Right atrium auricular region (tissue), 2 donors: Measurements from ENCODE around the gene FGF14. TPM values are rescaled to one million over a fixed set of nuclear protein-coding genes. Genes with fewer than 3 reads are reported as not detected.

Experiments
- DNase-seq: peaks from one replicate; pipeline ENCODE4 v3.0.0-alpha.2; 2019; ENCODE audit warnings: low spot score
- H3K27ac ChIP-seq, 2 donors: fragments of 200-600 bp; sonication (generic); 1 replicate in 1 of 2; 2 replicates in 1 of 2; pipeline ENCODE4 v1.5.1; 2016 to 2019
- H3K27me3 ChIP-seq, 2 donors: fragments of 200-600 bp; sonication (generic); one replicate each; pipeline versions ENCODE4 v1.5.1 to v1.6.0; 2017 to 2019
- H3K36me3 ChIP-seq: fragments of 200-600 bp; sonication (generic); one replicate; pipeline ENCODE4 v1.5.1; 2016
- H3K4me1 ChIP-seq, 2 donors: fragments of 200-600 bp; sonication (generic); one replicate each; pipeline versions ENCODE4 v1.5.1 to v1.6.0; 2017 to 2019
- H3K4me3 ChIP-seq, 2 donors: fragments of 200-600 bp; sonication (generic); 1 replicate in 1 of 2; 2 replicates in 1 of 2; pipeline ENCODE4 v1.5.1; 2017 to 2019; ENCODE audit warnings: mild to moderate bottlenecking in 1 of 2, moderate library complexity in 1 of 2
- H3K9me3 ChIP-seq, 2 donors: fragments of 200-600 bp; sonication (generic); one replicate each; pipeline ENCODE4 v1.5.1; 2019
- total RNA-seq, 2 donors: library from RNA; depleted of rRNA; stranded (reverse); fragments of >200 nt; gene quantifications; one replicate each; pipeline ENCODE4 v1.1.0, GENCODE V29; 2016
- TF ChIP-seq, protein P1 (sequence below), 2 donors: fragments of 200-600 bp; sonication (generic); IDR thresholded peaks; one replicate each; pipeline ENCODE4 v1.5.1; 2019; ENCODE audit warnings: antibody characterized with exemption in 2 of 2

Gene FGF14
- total RNA-seq, 2 donors from 2014 or later, result 1.3 to 1.7 TPM

DNA sequence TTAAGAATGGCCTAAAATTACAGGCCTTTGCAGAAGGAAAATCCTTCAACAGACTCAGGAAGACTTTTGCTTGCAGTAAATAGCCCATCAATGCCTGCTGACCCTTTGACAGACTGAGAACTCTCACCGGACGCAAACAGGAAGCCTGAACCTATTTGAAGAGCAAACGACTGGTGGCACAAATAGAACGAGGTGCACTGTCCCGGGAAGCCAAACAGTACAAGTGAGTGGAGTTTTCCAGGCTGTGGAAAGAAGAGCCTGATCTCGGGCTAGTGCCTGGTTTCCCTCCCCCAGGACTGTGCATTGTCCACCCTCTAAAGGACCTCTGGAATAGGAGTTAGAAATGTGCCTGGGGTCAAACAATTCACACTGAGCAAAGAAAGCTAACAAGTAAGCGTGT lies 165.5 kb downstream of the FGF14 start:
- Histone ChIP-seq H3K27me3 (no peaks in the 10 kb centered on the region), H3K9me3 (no peaks in the 10 kb centered on the region), H3K4me1 (no peaks in the 10 kb centered on the region), H3K27ac (no peak overlapping the region), H3K36me3 (no peaks in the 10 kb centered on the region), H3K4me3 (no peak overlapping the region)
- TF ChIP-seq, protein P1, sequence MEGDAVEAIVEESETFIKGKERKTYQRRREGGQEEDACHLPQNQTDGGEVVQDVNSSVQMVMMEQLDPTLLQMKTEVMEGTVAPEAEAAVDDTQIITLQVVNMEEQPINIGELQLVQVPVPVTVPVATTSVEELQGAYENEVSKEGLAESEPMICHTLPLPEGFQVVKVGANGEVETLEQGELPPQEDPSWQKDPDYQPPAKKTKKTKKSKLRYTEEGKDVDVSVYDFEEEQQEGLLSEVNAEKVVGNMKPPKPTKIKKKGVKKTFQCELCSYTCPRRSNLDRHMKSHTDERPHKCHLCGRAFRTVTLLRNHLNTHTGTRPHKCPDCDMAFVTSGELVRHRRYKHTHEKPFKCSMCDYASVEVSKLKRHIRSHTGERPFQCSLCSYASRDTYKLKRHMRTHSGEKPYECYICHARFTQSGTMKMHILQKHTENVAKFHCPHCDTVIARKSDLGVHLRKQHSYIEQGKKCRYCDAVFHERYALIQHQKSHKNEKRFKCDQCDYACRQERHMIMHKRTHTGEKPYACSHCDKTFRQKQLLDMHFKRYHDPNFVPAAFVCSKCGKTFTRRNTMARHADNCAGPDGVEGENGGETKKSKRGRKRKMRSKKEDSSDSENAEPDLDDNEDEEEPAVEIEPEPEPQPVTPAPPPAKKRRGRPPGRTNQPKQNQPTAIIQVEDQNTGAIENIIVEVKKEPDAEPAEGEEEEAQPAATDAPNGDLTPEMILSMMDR (IDR thresholded peaks at IDR 0.05), result no peak
- no peak for DNase-seq

DNA sequence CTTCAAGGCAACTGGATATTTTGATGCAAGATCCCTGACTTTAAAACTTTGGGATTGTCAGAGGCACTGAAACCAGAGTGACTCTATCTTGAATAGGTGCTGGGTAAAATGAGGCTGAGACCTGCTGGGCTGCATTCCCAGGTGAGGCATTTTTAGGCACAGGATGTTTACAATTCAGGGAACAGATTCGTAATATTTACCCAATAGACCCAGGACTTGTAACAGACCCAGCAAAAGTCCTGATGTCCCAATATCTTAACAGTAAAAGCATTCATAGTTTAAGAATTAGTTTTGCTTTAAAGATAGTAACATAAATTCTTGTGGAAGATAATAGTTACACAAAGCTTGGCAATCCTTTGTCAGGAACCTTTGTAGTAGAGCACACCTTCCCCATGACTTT lies 166.2 kb downstream of the FGF14 start:
- no peak overlapping the region for H3K4me3 ChIP-seq
- H3K27me3 ChIP-seq, result no peaks in the 10 kb centered on the region
- TF ChIP-seq, protein P1 (IDR thresholded peaks at IDR 0.05), result no peak
- no peak overlapping the region for H3K27ac ChIP-seq
- no peaks in the 10 kb centered on the region for H3K36me3 ChIP-seq
- no peaks in the 10 kb centered on the region for H3K9me3 ChIP-seq
- H3K4me1 ChIP-seq, result no peaks in the 10 kb centered on the region
- no peak for DNase-seq

DNA sequence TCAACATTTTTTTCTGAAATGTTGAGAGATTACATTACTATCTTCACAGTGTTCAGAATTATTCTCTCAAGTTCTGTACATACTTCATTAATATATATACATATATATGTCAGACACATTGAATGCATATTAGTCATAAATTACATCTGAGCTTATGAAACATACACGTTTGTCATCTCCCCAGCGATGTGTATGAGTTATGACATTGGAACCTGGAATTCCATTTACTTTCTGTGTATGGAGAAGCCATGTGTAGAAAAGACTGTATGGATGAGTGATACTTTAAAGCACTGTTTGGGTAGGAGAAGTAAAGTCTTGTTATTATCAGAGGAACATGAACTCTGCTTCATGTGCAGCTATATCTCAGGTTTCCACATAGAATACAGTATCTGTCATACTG lies 167.2 kb downstream of the FGF14 start:
- no peaks in the 10 kb centered on the region for H3K27me3 ChIP-seq
- no peak overlapping the region for H3K27ac ChIP-seq
- no peaks in the 10 kb centered on the region for H3K4me1 ChIP-seq
- no peak for DNase-seq
- TF ChIP-seq, protein P1 (IDR thresholded peaks at IDR 0.05), result no peak
- H3K36me3 ChIP-seq, result no peaks in the 10 kb centered on the region
- no peaks in the 10 kb centered on the region for H3K9me3 ChIP-seq
- H3K4me3 ChIP-seq, result no peak overlapping the region

DNA sequence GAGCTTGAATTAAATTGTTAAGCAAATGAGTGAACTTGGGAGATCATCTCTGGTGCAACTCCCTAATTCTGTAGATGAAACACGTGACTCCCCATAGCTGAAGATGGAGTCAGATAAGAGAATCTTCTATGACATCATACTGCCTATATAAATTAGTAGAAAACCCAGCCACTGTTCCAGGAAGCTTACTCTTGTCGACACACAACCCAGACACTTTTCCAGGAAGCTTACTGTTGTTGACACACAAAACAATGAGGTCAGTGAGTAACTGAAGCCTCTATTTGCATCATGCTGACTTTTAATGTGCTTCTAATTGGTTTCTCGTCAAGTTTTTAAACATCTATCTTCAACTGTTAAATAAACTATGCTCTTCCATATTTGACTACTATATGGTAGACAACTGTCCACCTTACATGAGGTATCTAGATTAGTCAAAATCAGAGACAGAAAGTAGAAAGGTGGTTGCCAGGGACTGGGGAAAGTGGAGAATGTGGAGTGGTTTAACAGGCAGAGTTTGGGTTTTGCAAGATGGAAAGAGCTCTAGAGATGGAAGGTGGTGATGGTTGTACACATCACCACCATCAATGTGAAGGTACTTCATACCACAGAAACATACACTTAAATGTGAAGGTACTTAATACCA lies 168.2 kb downstream of the FGF14 start:
- H3K9me3 ChIP-seq, result no peaks in the 10 kb centered on the region
- DNase-seq, result no peak
- TF ChIP-seq, protein P1 (IDR thresholded peaks at IDR 0.05), result no peak

DNA sequence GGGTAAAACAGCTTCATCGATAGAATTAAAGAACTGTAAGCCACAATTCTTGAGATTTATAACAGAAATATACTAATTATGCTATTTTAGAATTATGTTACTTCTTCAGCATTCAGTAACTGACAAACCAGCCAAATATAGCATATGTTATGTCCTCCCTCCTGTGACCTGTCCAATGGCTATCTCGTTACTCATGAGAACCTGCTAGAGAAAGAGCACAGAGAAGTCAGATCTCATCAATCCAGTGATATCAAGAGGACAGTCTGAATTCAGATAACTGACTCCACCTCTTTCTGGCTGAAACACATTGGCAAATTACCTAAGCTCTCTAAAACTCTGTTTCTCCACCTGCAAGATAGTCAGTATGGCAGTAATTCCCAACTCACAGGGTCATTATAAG lies 170.4 kb downstream of the FGF14 start:
- TF ChIP-seq, protein P1 (IDR thresholded peaks at IDR 0.05), result no peak
- no peak for DNase-seq

More for the DNA sequence above, 168.2 kb downstream of the FGF14 start:
- Histone ChIP-seq H3K4me3 (no peak overlapping the region), H3K36me3 (no peaks in the 10 kb centered on the region), H3K27ac (no peak overlapping the region), H3K4me1 (no peaks in the 10 kb centered on the region), H3K27me3 (no peaks in the 10 kb centered on the region)

DNA sequence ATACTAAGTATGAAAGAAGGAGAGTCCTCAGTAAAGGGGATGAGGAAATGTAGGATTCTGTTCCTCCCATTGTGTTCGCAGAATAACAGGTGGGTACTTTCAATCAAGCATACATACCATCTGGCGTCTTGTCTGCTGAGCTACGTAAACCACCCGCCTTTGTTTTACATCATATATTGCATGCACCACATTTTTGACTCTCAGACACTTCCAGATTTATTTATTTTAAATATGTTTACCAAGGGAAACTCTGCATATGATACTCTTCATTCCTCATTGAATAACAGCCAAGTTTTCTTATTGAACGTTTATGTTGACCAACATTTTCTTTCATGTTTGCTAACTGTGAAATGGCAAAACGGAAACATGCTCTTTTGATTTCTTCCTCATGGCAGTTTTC lies 174.1 kb downstream of the FGF14 start:
- DNase-seq, result no peak
- TF ChIP-seq, protein P1 (IDR thresholded peaks at IDR 0.05), result no peak
- Histone ChIP-seq H3K9me3 (no peaks in the 10 kb centered on the region), H3K27ac (no peak overlapping the region), H3K4me3 (no peak overlapping the region), H3K36me3 (no peaks in the 10 kb centered on the region), H3K27me3 (no peaks in the 10 kb centered on the region), H3K4me1 (peaks cover 0 to 6% of the 10 kb centered on the region in 2 donors)

More for the DNA sequence above, 170.4 kb downstream of the FGF14 start:
- Histone ChIP-seq H3K4me1 (no peaks in the 10 kb centered on the region), H3K9me3 (no peaks in the 10 kb centered on the region), H3K36me3 (no peaks in the 10 kb centered on the region), H3K27me3 (no peaks in the 10 kb centered on the region), H3K27ac (no peak overlapping the region), H3K4me3 (no peak overlapping the region)
